Measurements from ENCODE around the gene KCNAB1. TPM values are rescaled to one million over a fixed set of nuclear protein-coding genes. Genes with fewer than 3 reads are reported as not detected.

The KCNAB1 gene
- total and polyA plus RNA-seq, 2 of the 8 experiments (the other 6 are each of a cell fraction or from before 2014, with no cell fraction given): 0.51 to 2.3 TPM

DNA sequence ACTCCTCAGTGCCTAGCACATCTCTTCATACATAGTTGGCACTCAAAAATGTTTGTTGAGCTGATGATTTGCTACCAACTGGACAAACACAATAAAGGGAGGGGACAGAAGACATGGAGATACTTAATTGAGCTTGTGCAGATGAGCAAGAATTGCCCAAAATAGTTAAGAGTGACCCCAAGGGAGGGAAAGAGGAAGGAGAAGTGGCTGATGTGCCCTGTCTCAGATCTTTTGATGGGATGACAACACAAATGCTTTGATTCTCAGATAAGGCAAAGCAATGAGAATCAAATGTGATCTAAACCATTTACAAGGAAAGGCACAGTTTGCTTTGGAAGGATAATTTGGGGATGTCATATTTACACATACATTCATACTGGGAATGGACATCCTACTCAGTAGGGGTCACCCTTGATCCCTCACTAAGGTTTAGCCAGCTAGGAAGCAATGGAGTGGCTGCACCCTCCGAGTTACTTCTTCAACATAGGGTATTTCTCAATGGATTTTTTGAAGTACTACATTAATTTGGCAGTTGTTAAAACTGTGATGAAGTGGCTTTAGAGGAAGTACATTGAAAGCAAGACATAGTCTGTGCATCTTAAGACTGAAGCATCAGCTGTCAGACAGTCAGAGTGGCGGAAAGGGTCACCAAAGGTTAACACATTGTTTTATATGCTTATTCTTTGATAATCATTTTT lies 456.4 kb downstream of the KCNAB1 start:
- H3K18ac ChIP-seq (ENCODE audit: extremely low read depth, low read length): no peak overlapping the region
- no peak overlapping the region for H3K9ac ChIP-seq (replicated peaks in 1 of 4; ENCODE audit: extremely low read depth in 1 of 4, low read depth in 3 of 4, low read length in 3 of 4)
- no peaks in the 10 kb centered on the region; the same call in 1 of the 2 replicates for H3K23me2 ChIP-seq (ENCODE audit: low read depth, low read length)
- H2BK15ac ChIP-seq (ENCODE audit: low read length): no peak overlapping the region
- no peak overlapping the region for H3K14ac ChIP-seq (ENCODE audit: insufficient read length)
- no peaks in the 10 kb centered on the region for H3K9me3 ChIP-seq (ENCODE audit: insufficient read depth in 2 of 2, low read depth in 1 of 2, low read length in 1 of 2)
- H3K79me1 ChIP-seq (ENCODE audit: low read depth, low read length): no peaks in the 10 kb centered on the region
- H3K27ac ChIP-seq (ENCODE audit: low read depth, low read length): no peak overlapping the region
- FAIRE-seq (no peak), DNase-seq (ENCODE audit: low read depth in 1 of 2, low spot score in 2 of 2) (no peak)
- H3K4me1 ChIP-seq (replicated peaks in 1 of 4; ENCODE audit: control insufficient read depth in 3 of 4, insufficient read depth in 4 of 4, low read length in 3 of 4): peaks cover 0 to 3% (median under 1%) of the 10 kb centered on the region in 4 experiments; a peak in 2 of 7 replicates
- H4K8ac ChIP-seq (ENCODE audit: extremely low read depth, insufficient read depth, low read length): no peak overlapping the region
- TF ChIP-seq RAD21 (IDR thresholded peaks at IDR 0.05 in 1 of 2, conservative IDR thresholded peaks at IDR 0.05 in 1 of 2; ENCODE audit: low read depth in 2 of 2, low read length in 2 of 2) (0 out of 4 replicates have a peak, but pooled peaks of 1 of the 2 experiments have one; percentile 11), POLR2AphosphoS5 (IDR thresholded peaks at IDR 0.05; ENCODE audit: low read depth, low read length) (no peak)
- H3K79me2 ChIP-seq (ENCODE audit: control insufficient read depth in 1 of 2, insufficient read depth in 2 of 2, low read length in 2 of 2): no peaks in the 10 kb centered on the region
- ChIA-PET POLR2A (ENCODE audit: partially characterized antibody) (no interaction called here), CTCF (ENCODE audit: partially characterized antibody) (interaction anchor here (1.4 to 1.5 kb wide), 4 partner anchors 51 to 561 kb away, joined by 3 to 8 read pairs (median 4); no protein-coding TSS in a partner anchor)
- 100% methylated on average over 2 of the region's 2 CpGs; no CpG with 5 or more reads in 1 of the 2 experiments for WGBS, 2 experiments (ENCODE audit: extremely low coverage in 1 of 2, insufficient coverage in 1 of 2, insufficient read length in 1 of 2, insufficient replicate concordance in 2 of 2, low coverage in 1 of 2, low lambda C conversion rate in 2 of 2, missing lambda C conversion rate in 1 of 2)
- H2AK5ac ChIP-seq (ENCODE audit: low read depth, low read length): no peak overlapping the region
- H3K27me3 ChIP-seq (replicated peaks in 1 of 4; ENCODE audit: control insufficient read depth in 3 of 4, extremely low read depth in 1 of 4, insufficient read depth in 3 of 4, low read length in 3 of 4): no peaks in the 10 kb centered on the region
- no peak overlapping the region for H3K23ac ChIP-seq (ENCODE audit: insufficient read length)
- no peak overlapping the region for H2BK5ac ChIP-seq (ENCODE audit: low read depth, low read length)
- no peak overlapping the region for H3K4me2 ChIP-seq (ENCODE audit: insufficient read depth in 1 of 2, low read depth in 2 of 2, low read length in 2 of 2)
- H3K4ac ChIP-seq (replicated peaks; ENCODE audit: insufficient read length, low read depth, low read length): no peak overlapping the region
- H3K4me3 ChIP-seq (ENCODE audit: extremely low read depth in 1 of 4, insufficient read depth in 2 of 4, low read depth in 3 of 4, low read length in 4 of 4): no peak overlapping the region
- no peaks in the 10 kb centered on the region for H3K36me3 ChIP-seq (ENCODE audit: control insufficient read depth in 2 of 4, insufficient read depth in 4 of 4, low read length in 3 of 4)
- no peak overlapping the region for H2BK20ac ChIP-seq (ENCODE audit: low read length)
- H4K91ac ChIP-seq (replicated peaks; ENCODE audit: insufficient read length, low read length): no peak overlapping the region
- H4K20me1 ChIP-seq (replicated peaks in 1 of 2; ENCODE audit: control insufficient read depth in 1 of 2, insufficient read depth in 2 of 2, low read length in 2 of 2): no peaks in the 10 kb centered on the region
- no peak overlapping the region for H2AFZ ChIP-seq (ENCODE audit: low read length)
- no peak overlapping the region for H2BK12ac ChIP-seq (ENCODE audit: low read depth, low read length)
- no peak overlapping the region for H3K56ac ChIP-seq (replicated peaks; ENCODE audit: insufficient read length, low read depth, low read length)
- no peak overlapping the region for H2BK120ac ChIP-seq (replicated peaks; ENCODE audit: low read depth, low read length)
- no peak overlapping the region for H4K5ac ChIP-seq (ENCODE audit: insufficient read length, low read depth, low read length)

Data from H1 (cell line).